ENCODE measurements around the gene EEF1A2.
A peak's percentile ranks its signal among the peaks of the same experiment; 100 is the strongest.

Gene EEF1A2

DNA sequence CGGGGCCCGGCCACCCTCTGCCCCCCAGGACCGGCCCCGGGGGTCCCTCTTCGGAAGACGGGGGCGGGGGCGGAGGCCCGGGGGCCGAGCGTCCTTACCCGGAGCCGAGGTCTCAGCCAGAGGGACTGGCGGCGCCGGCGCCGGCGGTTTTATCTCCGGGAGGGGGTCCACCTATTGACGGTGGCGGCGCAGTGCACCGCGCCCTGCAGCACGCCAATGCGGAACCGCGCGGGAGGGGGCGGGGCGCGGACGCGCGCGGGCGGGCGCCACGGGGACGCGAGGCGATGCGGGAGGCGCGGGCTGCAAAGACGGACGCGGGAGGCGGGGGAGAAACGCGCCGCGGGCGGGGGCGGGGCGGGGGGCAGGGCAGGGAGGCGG lies at the start of gene EEF1A2:
EEF1A2 (minus strand) TSS at position 124 of the 378 bp plus-strand sequence. CDS start 1,320 bp downstream, outside the sequence.
- peak; percentile 50 for DNase-seq (ENCODE audit: low spot score)

DNA sequence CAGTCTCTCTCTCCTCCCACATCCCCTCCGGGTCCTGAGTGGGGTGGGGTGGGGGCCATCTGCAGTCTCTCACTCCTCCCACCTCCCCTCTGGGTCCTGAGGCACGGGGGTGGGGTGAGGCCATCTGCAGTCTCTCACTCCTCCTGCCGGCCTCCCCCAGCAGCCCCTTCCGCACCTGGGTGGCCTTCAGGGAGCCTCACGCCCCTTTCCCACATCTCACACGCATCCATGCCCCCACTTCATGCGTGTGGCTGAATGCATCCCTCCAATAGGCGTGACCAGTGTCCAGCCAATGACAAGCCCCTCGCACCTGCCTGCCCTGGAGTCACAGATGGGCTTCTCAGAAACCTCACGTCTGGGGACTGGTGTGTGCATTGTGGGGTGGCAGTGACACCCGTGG lies 49.7 kb upstream of the EEF1A2 start:
- DNase-seq (ENCODE audit: low spot score) = no peak

- no peak for DNase-seq (ENCODE audit: low spot score)
These were observed 49.0 kb upstream of the EEF1A2 start, which contains the start of gene SRMS for GRCh38 chr20:63547725-63548480. Gene SRMS, minus strand, starts transcription at chr20:63547749. Its CDS starts 286 bp downstream, at chr20:63547463.

DNA sequence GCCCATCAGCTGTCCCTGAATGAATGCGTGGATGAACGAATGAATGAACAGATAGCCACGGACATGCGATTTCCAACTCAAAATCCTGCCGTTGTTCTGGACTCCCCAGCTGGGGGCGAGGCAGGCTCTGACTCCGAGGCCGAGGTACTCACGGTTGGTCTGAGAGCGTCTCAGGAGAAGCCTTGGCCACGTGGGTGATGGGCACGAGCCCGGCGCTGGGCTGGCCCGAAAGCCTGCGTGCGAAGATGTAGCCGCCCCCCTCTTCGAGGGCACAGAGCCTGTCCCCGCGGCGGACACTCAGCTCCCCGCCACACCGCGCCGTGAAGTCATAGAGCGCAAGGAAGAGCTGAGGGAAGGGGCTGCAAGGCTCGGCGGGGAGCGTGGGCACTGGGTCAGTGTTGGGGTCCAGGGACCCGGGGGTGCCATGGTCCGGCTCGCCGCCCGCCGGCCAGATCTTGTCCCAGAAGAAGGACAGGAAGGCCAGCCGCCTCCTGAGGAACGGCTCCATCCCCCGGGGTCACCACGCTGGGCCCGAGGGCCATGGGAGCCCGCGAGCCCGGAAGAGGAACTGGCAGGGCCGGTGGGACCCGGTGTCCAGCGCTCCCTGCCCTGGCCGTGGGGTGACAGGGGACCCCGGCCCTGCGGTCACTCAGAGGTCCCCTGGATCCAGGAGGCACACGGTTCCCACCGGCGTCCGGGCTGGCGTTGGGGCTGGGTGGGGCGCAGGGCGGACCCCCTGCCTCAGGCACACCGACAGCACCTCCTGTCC lies 48.3 kb upstream of the EEF1A2 start:
- no peak for DNase-seq (ENCODE audit: low spot score)

GRCh38 chr20:63546256-63546955 lies 47.5 kb upstream of the EEF1A2 start:
- DNase-seq (ENCODE audit: low spot score) = no peak

DNA sequence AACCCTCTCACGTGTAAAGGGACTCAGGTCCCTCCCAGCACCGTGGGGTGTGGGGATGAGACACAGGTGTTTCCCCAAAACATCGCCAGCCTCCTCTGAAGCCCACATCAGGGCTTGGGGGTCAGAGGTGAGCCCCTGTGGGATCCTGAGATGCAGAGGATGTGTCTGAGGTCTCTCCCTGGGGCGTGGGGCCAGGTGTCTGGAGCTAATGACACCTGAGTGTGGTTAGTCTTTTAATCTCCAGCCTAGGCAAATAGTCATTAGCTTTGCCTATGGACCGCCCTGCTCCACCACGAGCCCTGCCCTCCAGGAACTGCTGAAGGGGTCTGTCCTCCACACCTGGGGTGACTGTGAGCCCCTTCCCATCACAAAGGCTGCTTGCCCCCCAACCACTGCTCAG lies 46.9 kb upstream of the EEF1A2 start:
- DNase-seq (ENCODE audit: low spot score) = no peak

DNA sequence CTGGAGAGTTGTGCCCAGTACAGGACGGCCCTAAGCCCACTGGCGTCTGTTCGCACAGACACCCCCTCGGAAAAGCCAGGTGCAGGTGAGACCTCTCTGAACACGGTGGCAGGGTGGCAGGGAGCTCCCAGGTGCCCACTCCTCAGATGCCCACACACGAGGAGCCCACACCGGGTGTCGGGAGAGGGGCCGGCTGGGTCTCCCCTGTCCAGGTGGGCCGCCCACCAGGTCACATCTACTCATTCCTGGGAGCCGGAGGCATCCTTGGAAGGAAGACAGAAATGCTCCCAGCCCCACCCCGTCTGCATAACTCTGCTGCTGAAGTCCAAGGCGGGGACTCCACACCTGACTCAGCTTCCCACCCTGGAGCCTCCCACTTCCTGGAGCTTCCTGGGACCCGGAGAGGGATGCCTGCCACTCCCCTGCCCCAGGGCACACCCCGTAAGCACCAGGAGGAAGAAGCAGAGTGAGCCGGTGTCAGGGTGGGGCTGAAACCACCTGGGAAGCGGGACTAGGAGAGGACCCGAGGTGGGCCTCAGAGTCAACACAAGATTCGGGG lies 46.2 kb upstream of the EEF1A2 start:
- DNase-seq (ENCODE audit: low spot score) = no peak

DNA sequence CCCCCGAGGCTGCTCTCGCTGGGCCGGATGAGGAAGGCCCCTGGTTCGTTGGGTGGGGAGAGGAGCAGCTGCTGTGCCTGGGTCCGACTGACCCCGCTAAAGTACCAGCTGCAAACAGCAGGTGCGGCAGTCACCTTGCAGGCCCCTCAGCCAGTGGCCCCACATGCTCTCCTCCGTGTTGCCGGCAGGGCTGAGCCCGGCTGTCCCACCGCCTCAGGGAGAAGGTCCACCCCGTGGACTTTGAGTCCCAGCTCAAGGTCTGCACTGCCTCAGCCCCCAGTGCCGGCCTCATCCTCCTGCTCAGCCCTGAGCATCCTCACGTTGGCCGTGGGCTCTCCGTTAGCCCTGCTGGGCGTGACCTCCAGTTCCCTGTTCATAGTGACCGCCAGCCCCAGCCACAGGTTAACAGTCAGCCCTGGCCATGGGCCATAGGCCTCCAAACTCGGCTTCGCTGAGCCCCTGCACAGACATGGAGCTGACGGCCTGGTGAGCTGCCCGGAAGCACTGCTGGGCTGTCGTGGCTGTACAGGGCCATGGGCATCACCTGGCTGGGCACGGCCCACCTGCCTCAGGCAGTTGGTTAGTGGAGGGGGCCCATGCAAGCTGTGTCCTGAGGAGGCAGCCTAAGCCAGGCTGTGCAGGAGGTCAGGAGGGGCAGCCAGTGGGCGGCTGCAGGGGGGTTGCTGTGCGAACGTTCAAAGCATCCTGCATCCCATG lies 45.5 kb upstream of the EEF1A2 start:
- DNase-seq (ENCODE audit: low spot score) = no peak

DNA sequence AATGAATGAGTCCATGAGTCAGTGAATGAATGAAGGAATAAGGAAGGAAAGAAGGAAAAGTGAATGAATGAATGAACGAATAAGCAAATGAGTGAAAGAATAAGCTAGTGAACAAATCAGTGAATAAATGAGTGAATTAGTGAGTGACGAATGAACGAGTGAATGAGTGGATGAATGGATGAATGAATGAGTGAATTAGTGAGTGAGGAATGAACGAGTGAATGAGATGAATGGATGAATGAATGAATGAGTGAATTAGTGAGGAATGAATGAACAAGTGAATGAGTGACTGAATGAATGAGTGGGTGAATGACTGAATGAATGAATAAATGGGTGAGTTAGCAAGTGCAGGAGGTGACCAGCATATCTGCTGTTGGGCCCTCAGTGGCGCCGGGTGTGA lies 44.9 kb upstream of the EEF1A2 start:
- no peak for DNase-seq (ENCODE audit: low spot score)

DNA sequence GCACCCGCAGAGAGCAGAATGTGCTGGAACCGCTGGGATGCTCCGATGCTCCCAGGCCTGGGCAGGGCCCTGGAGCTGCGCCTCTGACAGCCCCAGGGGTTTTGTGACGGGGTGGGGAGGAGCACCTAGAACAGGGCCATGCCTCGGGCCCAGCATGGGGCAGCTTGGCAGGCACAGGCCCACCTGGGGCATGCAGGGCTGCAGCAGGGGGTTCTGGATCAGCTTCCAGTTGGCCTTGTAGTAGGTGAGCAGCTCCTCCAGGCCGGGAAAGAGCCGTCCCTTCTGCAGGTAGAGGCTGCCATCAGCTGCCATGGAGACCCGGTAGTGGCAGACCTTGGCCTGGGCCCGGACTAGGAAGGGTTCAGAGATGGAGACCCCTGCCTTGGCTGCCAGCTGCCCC lies 44.2 kb upstream of the EEF1A2 start:
- DNase-seq (ENCODE audit: low spot score) = no peak

- no peak for DNase-seq (ENCODE audit: low spot score)
These were observed 43.8 kb upstream of the EEF1A2 start for GRCh38 chr20:63542696-63543095.

GRCh38 chr20:63542031-63542559 lies 43.2 kb upstream of the EEF1A2 start:
- DNase-seq (ENCODE audit: low spot score) = no peak

DNA sequence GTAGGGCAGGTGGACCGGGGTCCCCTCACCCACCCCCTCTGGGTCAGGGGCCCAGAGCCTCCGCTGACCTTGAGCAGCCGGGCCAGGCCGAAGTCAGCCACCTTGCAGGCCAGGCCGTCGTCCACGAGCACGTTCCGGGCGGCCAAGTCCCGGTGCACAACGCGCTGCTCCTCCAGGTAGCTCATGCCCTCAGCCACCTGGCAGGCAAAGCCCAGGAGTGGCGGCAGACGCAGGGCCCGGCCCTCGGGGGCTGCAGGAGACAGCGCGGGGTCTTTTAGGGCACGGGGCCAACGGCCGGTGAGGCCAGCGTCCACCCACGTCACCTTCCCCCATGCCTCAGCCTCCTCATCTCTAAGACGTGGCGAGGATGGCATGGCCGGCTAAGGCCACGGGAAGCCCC lies 42.5 kb upstream of the EEF1A2 start:
- DNase-seq (ENCODE audit: low spot score) = no peak

DNA sequence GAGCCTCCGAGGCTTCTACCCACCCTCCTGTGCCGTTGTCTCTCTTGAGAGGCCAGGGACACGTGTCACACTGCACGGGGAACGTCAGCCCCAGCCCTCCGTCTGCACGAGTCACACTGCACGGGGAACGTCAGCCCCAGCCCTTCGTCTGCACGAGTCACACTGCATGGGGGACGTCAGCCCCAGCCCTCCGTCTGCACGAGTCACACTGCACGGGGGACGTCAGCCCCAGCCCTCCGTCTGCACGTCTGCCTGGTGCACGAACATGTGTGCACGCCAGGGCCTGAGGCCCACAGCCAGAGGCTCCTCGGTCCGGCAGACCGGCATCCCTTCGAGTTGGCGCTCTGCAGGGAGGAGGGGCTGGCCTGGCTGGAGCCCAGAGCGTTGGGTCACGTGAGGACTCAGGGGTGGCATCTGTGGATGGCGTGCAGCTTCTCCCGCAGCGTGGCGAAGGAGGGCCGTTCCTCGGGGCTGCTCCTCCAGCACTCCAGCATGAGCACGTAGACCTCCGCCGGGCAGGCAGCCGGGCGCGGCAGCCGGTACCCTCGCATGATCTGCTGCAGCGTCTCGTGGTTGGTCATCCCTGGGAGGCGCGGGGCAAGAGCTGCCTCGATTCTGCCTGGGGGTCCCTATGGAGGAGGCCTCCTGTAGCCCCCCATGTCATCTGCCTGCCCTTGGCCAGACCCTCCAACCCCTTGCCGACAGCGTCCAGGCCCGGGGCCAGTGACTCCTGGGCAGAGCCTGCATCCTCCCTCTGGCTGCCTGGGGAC lies 41.7 kb upstream of the EEF1A2 start:
- peak; percentile 80 for DNase-seq (ENCODE audit: low spot score)

- DNase-seq (ENCODE audit: low spot score) = no peak
These were observed 40.8 kb upstream of the EEF1A2 start for GRCh38 chr20:63539441-63540370.

- no peak for DNase-seq (ENCODE audit: low spot score)
These were observed 40.2 kb upstream of the EEF1A2 start for GRCh38 chr20:63539092-63539430.

DNA sequence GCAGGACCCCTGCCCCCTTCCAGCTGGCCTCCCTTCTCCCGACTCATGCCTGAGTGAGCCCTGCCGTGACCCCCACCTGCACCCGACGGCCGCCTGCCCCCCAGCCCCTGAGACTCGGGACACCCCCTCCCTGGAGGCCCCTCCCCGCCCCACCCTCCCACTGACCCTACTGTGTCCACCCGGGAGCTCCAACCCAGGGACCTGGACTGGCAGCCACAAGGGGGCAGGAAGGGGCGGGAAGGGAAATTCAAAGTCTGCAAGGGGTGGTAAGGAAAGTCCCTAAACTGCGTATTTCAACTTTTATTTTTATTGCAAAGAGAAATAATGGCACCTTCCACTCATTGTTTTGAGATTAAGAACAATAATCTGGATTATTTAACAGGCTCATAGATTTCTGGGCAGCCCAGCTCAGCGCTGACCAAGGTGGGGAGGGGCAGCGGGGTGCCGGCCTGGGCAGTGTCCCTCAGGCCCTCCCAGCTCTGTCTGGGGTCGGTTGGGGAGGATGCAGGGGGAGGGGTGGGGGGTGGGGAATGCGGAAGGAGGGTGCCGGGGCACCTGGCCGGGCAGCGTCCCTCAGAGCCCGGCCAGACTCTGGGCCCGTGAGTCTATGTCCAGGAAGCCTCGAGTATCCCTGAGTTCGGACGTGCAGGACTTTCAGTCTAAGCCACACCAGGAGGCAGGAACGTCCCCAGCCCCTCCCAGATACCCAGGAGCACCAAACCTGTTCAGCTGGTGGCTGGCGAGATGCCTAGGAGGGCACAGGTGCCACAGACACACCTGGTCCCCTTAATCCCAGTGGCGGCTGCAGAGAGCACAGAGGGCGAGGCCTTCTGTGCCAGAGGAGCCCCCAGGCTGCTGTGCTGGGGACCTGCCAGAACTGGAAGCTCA lies 39.6 kb upstream of the EEF1A2 start:
- DNase-seq (ENCODE audit: low spot score) = no peak

DNA sequence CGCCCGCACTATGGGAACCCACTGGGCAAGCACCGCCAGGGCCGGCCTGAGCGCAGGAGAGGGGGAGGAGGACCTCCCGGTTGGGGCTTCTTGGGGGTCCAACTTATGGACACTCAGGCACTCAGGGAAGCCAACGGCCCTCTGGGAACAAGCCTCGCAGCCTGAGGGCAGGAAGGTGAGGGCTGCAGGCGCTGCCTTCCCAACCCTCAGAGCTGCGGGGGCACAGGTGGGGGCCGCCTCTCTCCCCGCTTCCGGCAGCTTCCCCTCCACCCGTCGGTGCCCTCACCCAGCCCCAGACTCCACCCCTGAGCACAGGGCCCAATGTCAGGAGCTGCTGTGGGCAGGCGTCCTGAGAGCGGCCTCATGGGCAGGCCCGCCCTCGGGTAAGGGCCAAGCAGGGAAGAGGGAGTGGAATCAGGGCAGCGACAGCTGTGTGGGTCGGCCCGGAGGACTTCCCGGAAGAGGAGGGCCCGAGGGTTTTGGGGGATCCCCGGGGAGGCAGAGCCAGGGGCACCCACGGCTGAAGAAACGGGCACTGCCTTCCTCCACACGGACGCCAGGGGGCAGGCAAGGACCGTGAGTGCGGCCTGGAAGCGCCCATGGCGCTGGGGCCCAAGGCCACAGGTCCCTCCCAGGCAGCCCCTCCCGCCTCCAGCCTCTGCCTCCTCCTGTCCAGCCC lies 38.8 kb upstream of the EEF1A2 start:
- DNase-seq (ENCODE audit: low spot score) = peak; percentile 94

Measured in AG20443 (cell line).